Measurements from ENCODE around the gene ZNF526. TPM values are rescaled to one million over a fixed set of nuclear protein-coding genes. Genes with fewer than 3 reads are reported as not detected.

The ZNF526 gene
- total RNA-seq, 1 donor from 2014 or later = 13.9 TPM

GRCh38 chr19:42242069-42242511 is 22.0 kb downstream of the ZNF526 start:
- H3K4me1 Mint-ChIP-seq (ENCODE audit: unreplicated experiment) = peaks cover 52% of the 10 kb centered on the region
- no peak for DNase-seq (ENCODE audit: low spot score)
- TF ChIP-seq CTCF (IDR thresholded peaks at IDR 0.05; ENCODE audit: unreplicated experiment) = no peak
- H3K9me3 Mint-ChIP-seq (ENCODE audit: unreplicated experiment) = no peaks in the 10 kb centered on the region
- peak overlapping the region; percentile 64 for H3K27ac Mint-ChIP-seq (ENCODE audit: unreplicated experiment)
- H3K36me3 Mint-ChIP-seq (ENCODE audit: low read depth, unreplicated experiment) = peaks cover 10% of the 10 kb centered on the region
- H3K27me3 Mint-ChIP-seq (ENCODE audit: unreplicated experiment) = peaks cover 24% of the 10 kb centered on the region
- H3K4me3 Mint-ChIP-seq (ENCODE audit: unreplicated experiment) = peak overlapping the region; percentile 93

GRCh38 chr19:42242512-42243409 is 22.6 kb downstream of the ZNF526 start, which contains the start of gene GSK3A:
Gene GSK3A, minus strand, starts transcription at chr19:42242602. Its CDS starts 137 bp downstream, at chr19:42242465.
- no peak for TF ChIP-seq CTCF (IDR thresholded peaks at IDR 0.05; ENCODE audit: unreplicated experiment)
- Mint-ChIP-seq H3K27me3 (ENCODE audit: unreplicated experiment) (peaks cover 24% of the 10 kb centered on the region), H3K4me3 (ENCODE audit: unreplicated experiment) (peak within 1 kb of the TSS; percentile 95), H3K9me3 (ENCODE audit: unreplicated experiment) (no peaks in the 10 kb centered on the region), H3K36me3 (ENCODE audit: low read depth, unreplicated experiment) (peaks cover 10% of the 10 kb centered on the region), H3K27ac (ENCODE audit: unreplicated experiment) (peak within 1 kb of the TSS; percentile 72), H3K4me1 (ENCODE audit: unreplicated experiment) (peaks cover 52% of the 10 kb centered on the region)
- peak; percentile 96 for DNase-seq (ENCODE audit: low spot score)

- Mint-ChIP-seq H3K4me3 (ENCODE audit: unreplicated experiment) (peak overlapping the region; percentile 94), H3K27ac (ENCODE audit: unreplicated experiment) (peak overlapping the region; percentile 99), H3K4me1 (ENCODE audit: unreplicated experiment) (peaks cover 52% of the 10 kb centered on the region), H3K36me3 (ENCODE audit: low read depth, unreplicated experiment) (peaks cover 10% of the 10 kb centered on the region), H3K27me3 (ENCODE audit: unreplicated experiment) (peaks cover 24% of the 10 kb centered on the region), H3K9me3 (ENCODE audit: unreplicated experiment) (no peaks in the 10 kb centered on the region)
- TF ChIP-seq CTCF (IDR thresholded peaks at IDR 0.05; ENCODE audit: unreplicated experiment) = peak; percentile 15
- DNase-seq (ENCODE audit: low spot score) = peak; percentile 92
These were observed 24.5 kb downstream of the ZNF526 start for GRCh38 chr19:42244347-42245220.

GRCh38 chr19:42245231-42245630 is 25.1 kb downstream of the ZNF526 start:
- DNase-seq (ENCODE audit: low spot score) = no peak
- no peaks in the 10 kb centered on the region for H3K9me3 Mint-ChIP-seq (ENCODE audit: unreplicated experiment)
- TF ChIP-seq CTCF (IDR thresholded peaks at IDR 0.05; ENCODE audit: unreplicated experiment) = no peak
- peaks cover 22% of the 10 kb centered on the region for H3K27me3 Mint-ChIP-seq (ENCODE audit: unreplicated experiment)
- peaks cover 49% of the 10 kb centered on the region for H3K4me1 Mint-ChIP-seq (ENCODE audit: unreplicated experiment)
- peak overlapping the region; percentile 94 for H3K4me3 Mint-ChIP-seq (ENCODE audit: unreplicated experiment)
- peaks cover 4% of the 10 kb centered on the region for H3K36me3 Mint-ChIP-seq (ENCODE audit: low read depth, unreplicated experiment)
- H3K27ac Mint-ChIP-seq (ENCODE audit: unreplicated experiment) = peak overlapping the region; percentile 99

All from endothelial cell (in vitro differentiated cells).